Esophagus muscularis mucosa (tissue), 4 donors: ENCODE results near the gene DNAJB12. TPM values are rescaled to one million over a fixed set of nuclear protein-coding genes. Genes with fewer than 3 reads are reported as not detected.

Source experiments
- DNase-seq: peaks from one replicate; pipeline ENCODE4 v3.0.0-alpha.2; 2017; ENCODE audit errors: extremely low spot score
- H3K27ac ChIP-seq, 4 donors: fragments of 200-600 bp; sonication (generic); replicated peaks in 1 of 4; 1 replicate in 3 of 4; 2 replicates in 1 of 4; pipeline ENCODE4 v1.5.1; 2016 to 2019; ENCODE audit warnings: mild to moderate bottlenecking in 1 of 4
- H3K27me3 ChIP-seq, 4 donors: fragments of 200-600 bp; sonication (generic); one replicate each; pipeline versions ENCODE4 v1.5.1 to v1.6.0; 2016 to 2019
- H3K36me3 ChIP-seq, 4 donors: fragments of 200-600 bp; sonication (generic); one replicate each; pipeline ENCODE4 v1.5.1; 2016 to 2019
- H3K4me1 ChIP-seq, 4 donors: fragments of 200-600 bp; sonication (generic); one replicate each; pipeline ENCODE4 v1.5.1; 2016 to 2019
- H3K4me3 ChIP-seq, 4 donors: fragments of 200-600 bp; sonication (generic); 1 replicate in 2 of 4; 2 replicates in 2 of 4; pipeline ENCODE4 v1.5.1; 2016 to 2019; ENCODE audit warnings: mild to moderate bottlenecking in 4 of 4, moderate library complexity in 1 of 4
- H3K9me3 ChIP-seq, 4 donors: fragments of 200-600 bp; sonication (generic); 1 replicate in 3 of 4; 2 replicates in 1 of 4; pipeline ENCODE4 v1.5.1; 2016 to 2019
- CTCF ChIP-seq, 3 experiments: fragments of 200-600 bp in 2 of 3; fragments of 450-650 bp in 1 of 3; sonication (generic) in 2 of 3; IDR thresholded peaks; one replicate each; pipeline ENCODE4 v1.5.1; 2017 to 2019; ENCODE audit warnings: antibody characterized with exemption in 3 of 3, mild to moderate bottlenecking in 2 of 3, moderate library complexity in 1 of 3
- EP300 ChIP-seq: sonication (generic); formaldehyde crosslinking; IDR thresholded peaks from one replicate; pipeline ENCODE4 v1.6.1; 2017; ENCODE audit warnings: antibody characterized with exemption
- POLR2A ChIP-seq: fragments of 450-650 bp; IDR thresholded peaks from one replicate; pipeline ENCODE4 v1.6.1; 2017; ENCODE audit warnings: antibody characterized with exemption, moderate library complexity, mild to moderate bottlenecking, low read depth
- POLR2AphosphoS5 ChIP-seq, 2 donors: sonication (generic); formaldehyde crosslinking; IDR thresholded peaks; one replicate each; pipeline ENCODE4 v1.6.1; 2017; ENCODE audit warnings: antibody characterized with exemption in 2 of 2
- WGBS: methylation state at CpG from one replicate; pipeline ENCODE4 v1.1.5; 2018; 5-methylcytosine and 5-hydroxymethylcytosine counted together
- intact Hi-C: fragments of 100-400 bp; cut with DNase I; formaldehyde crosslinking; loops from one replicate; pipeline ENCODE4 v1.15.1; 2023
- total RNA-seq, 4 donors: library from RNA; depleted of rRNA; stranded (reverse); fragments of >200 nt; gene quantifications; one replicate each; pipeline versions ENCODE4 v1.1.0 to v1.2.1, GENCODE V29; 2016

DNAJB12 gene
- total RNA-seq, 4 donors from 2014 or later = 27.8 to 46.5 (median 37.8) TPM

- H3K9me3 ChIP-seq = no peaks in the 10 kb centered on the region
- WGBS = 92% methylated on average over 8 of the region's 8 CpGs
- H3K27me3 ChIP-seq = no peaks in the 10 kb centered on the region
- H3K4me1 ChIP-seq = peaks cover 59 to 70% (median 63%) of the 10 kb centered on the region in 4 donors
- no peaks in the 10 kb centered on the region for H3K36me3 ChIP-seq
- TF ChIP-seq EP300 = no peak
- no peak for TF ChIP-seq CTCF (IDR thresholded peaks at IDR 0.05)
- no peak for TF ChIP-seq POLR2A
- no peak for TF ChIP-seq POLR2AphosphoS5 (IDR thresholded peaks at IDR 0.05)
- no peak overlapping the region for H3K27ac ChIP-seq
- no peak overlapping the region for H3K4me3 ChIP-seq
- intact Hi-C loops = no loop called here
- DNase-seq = no peak
These were observed 41.8 kb downstream of the DNAJB12 start for GRCh38 chr10:72312865-72313391.

GRCh38 chr10:72311667-72312066 is 43.1 kb downstream of the DNAJB12 start:
- no peak for DNase-seq
- Histone ChIP-seq H3K4me3 (no peak overlapping the region), H3K36me3 (no peaks in the 10 kb centered on the region), H3K27me3 (no peaks in the 10 kb centered on the region), H3K9me3 (no peaks in the 10 kb centered on the region), H3K4me1 (peaks cover 50 to 59% (median 52%) of the 10 kb centered on the region in 4 donors), H3K27ac (no peak overlapping the region)
- WGBS = 91% methylated on average over 7 of the region's 7 CpGs
- TF ChIP-seq POLR2A = no peak
- no peak for TF ChIP-seq POLR2AphosphoS5 (IDR thresholded peaks at IDR 0.05)
- no peak for TF ChIP-seq EP300
- no peak for TF ChIP-seq CTCF (IDR thresholded peaks at IDR 0.05)
- intact Hi-C loops = no loop called here

- Histone ChIP-seq H3K27me3 (no peaks in the 10 kb centered on the region), H3K4me3 (no peak overlapping the region), H3K36me3 (no peaks in the 10 kb centered on the region), H3K9me3 (no peaks in the 10 kb centered on the region), H3K4me1 (peaks cover 40 to 48% (median 44%) of the 10 kb centered on the region in 4 donors), H3K27ac (no peak overlapping the region)
- WGBS = 85% methylated on average over 4 of the region's 4 CpGs
- no peak for DNase-seq
- intact Hi-C loops = no loop called here
- TF ChIP-seq POLR2AphosphoS5 (IDR thresholded peaks at IDR 0.05) (no peak), POLR2A (no peak), CTCF (IDR thresholded peaks at IDR 0.05) (no peak), EP300 (no peak)
These were observed 44.1 kb downstream of the DNAJB12 start for GRCh38 chr10:72310636-72311035.

GRCh38 chr10:72310241-72310633 is 44.5 kb downstream of the DNAJB12 start:
- Histone ChIP-seq H3K4me1 (peaks cover 36 to 44% (median 40%) of the 10 kb centered on the region in 4 donors), H3K36me3 (no peaks in the 10 kb centered on the region), H3K27me3 (no peaks in the 10 kb centered on the region), H3K4me3 (no peak overlapping the region), H3K9me3 (no peaks in the 10 kb centered on the region), H3K27ac (no peak overlapping the region)
- TF ChIP-seq POLR2AphosphoS5 (IDR thresholded peaks at IDR 0.05) (no peak), POLR2A (no peak), EP300 (no peak), CTCF (IDR thresholded peaks at IDR 0.05) (no peak)
- intact Hi-C loops = no loop called here
- no peak for DNase-seq
- 66% methylated on average over 11 of the region's 11 CpGs for WGBS
